HG03432 (cell line): Measurements from ENCODE around the gene NPEPL1.
"Not testable (repeated sequence)": the region's sequence is repeated elsewhere in the genome, so short reads cannot be mapped to it uniquely, and the experiment has no call there.

Source experiments
- ATAC-seq: cut with Tn5 transposase; IDR thresholded peaks from one replicate; pipeline ENCODE4 v1.9.1; 2021; ENCODE audit warnings: mild to moderate bottlenecking, moderate library complexity; ENCODE audit not compliant: unreplicated experiment

NPEPL1 gene

GRCh38 chr20:58692579-58693225 lies at the start of gene NPEPL1:
NPEPL1 (plus strand) TSS chr20:58692800; CDS start chr20:58692901, 101 bp downstream.
- peak; percentile 96 for ATAC-seq

- ATAC-seq, result not testable (repeated sequence)
Observed at GRCh38 chr20:58642896-58643295, 49.7 kb upstream of the NPEPL1 start.

GRCh38 chr20:58645412-58645968 lies 47.1 kb upstream of the NPEPL1 start:
- no peak for ATAC-seq

GRCh38 chr20:58646257-58646656 lies 46.3 kb upstream of the NPEPL1 start:
- ATAC-seq, result no peak

GRCh38 chr20:58646703-58647102 lies 45.9 kb upstream of the NPEPL1 start:
- no peak for ATAC-seq

- no peak for ATAC-seq
Observed at GRCh38 chr20:58647162-58647795, 45.3 kb upstream of the NPEPL1 start.

GRCh38 chr20:58647796-58648501 lies 44.7 kb upstream of the NPEPL1 start:
- no peak for ATAC-seq

- not testable (repeated sequence) for ATAC-seq
Observed at GRCh38 chr20:58648502-58648825, 44.1 kb upstream of the NPEPL1 start.

- ATAC-seq, result peak; percentile 2
Observed at GRCh38 chr20:58649288-58650180, 43.1 kb upstream of the NPEPL1 start.

GRCh38 chr20:58650181-58650775 lies 42.3 kb upstream of the NPEPL1 start:
- peak; percentile 18 for ATAC-seq

GRCh38 chr20:58650776-58651558 lies 41.6 kb upstream of the NPEPL1 start, which contains the start of gene STX16:
STX16 (plus strand) TSS chr20:58651283; CDS start chr20:58652007, 724 bp downstream.
- peak; percentile 76 for ATAC-seq

GRCh38 chr20:58651559-58651945 lies 41.0 kb upstream of the NPEPL1 start:
- no peak for ATAC-seq

- peak; percentile 44 for ATAC-seq
Observed at GRCh38 chr20:58651946-58652605, 40.5 kb upstream of the NPEPL1 start.

- peak; percentile 7 for ATAC-seq
Observed at GRCh38 chr20:58652606-58653294, 39.9 kb upstream of the NPEPL1 start.

GRCh38 chr20:58654337-58654736 lies 38.3 kb upstream of the NPEPL1 start:
- ATAC-seq, result no peak

- ATAC-seq, result no peak
Observed at GRCh38 chr20:58655328-58656107, 37.1 kb upstream of the NPEPL1 start.

- no peak for ATAC-seq
Observed at GRCh38 chr20:58656831-58657230, 35.8 kb upstream of the NPEPL1 start.

- ATAC-seq, result no peak
Observed at GRCh38 chr20:58657262-58657661, 35.3 kb upstream of the NPEPL1 start.
